ENCODE results near the gene ADGRV1.

Gene ADGRV1

DNA sequence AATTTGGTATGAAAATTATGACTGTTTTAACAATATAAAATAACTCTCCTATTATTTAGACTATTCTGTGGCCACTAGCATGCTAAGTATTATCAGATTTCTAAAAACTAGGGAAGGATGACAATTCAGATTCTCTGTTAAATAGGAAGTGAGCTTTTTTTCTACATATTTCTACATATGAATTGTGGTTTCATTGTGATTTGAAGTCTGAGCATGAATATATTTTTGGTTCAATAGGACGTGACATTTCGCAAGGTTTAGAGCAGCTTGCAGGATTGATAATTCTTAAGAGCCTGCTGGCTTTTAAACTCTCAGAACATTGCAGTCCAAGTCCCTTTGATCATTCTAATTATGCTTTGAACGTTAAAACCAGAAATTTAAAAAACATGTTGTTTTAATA lies 82.9 kb downstream of the ADGRV1 start:
- Histone ChIP-seq H3K4me3 (ENCODE audit: low read length in 2 of 2) (no peak overlapping the region), H3K27me3 (ENCODE audit: control insufficient read depth in 2 of 2, insufficient read depth in 2 of 2, low read length in 2 of 2) (no peaks in the 10 kb centered on the region), H3K9me3 (ENCODE audit: control insufficient read depth in 2 of 2, low read length in 2 of 2) (no peaks in the 10 kb centered on the region), H3K4me1 (ENCODE audit: control insufficient read depth in 2 of 2, insufficient read depth in 2 of 2, low read length in 2 of 2) (no peaks in the 10 kb centered on the region), H3K36me3 (ENCODE audit: control insufficient read depth in 2 of 2, insufficient read depth in 2 of 2, low read length in 2 of 2) (no peaks in the 10 kb centered on the region), H3K9ac (ENCODE audit: low read depth in 1 of 2, low read length in 2 of 2) (no peak overlapping the region), H3K27ac (ENCODE audit: low read depth in 2 of 2, low read length in 2 of 2) (no peak overlapping the region)

GRCh38 chr5:90642706-90643229 lies 84.2 kb downstream of the ADGRV1 start:
- Histone ChIP-seq H3K4me3 (ENCODE audit: low read length in 2 of 2) (no peak overlapping the region), H3K9ac (ENCODE audit: low read depth in 1 of 2, low read length in 2 of 2) (no peak overlapping the region), H3K27ac (ENCODE audit: low read depth in 2 of 2, low read length in 2 of 2) (no peak overlapping the region), H3K9me3 (ENCODE audit: control insufficient read depth in 2 of 2, low read length in 2 of 2) (no peaks in the 10 kb centered on the region), H3K4me1 (ENCODE audit: control insufficient read depth in 2 of 2, insufficient read depth in 2 of 2, low read length in 2 of 2) (no peaks in the 10 kb centered on the region), H3K36me3 (ENCODE audit: control insufficient read depth in 2 of 2, insufficient read depth in 2 of 2, low read length in 2 of 2) (no peaks in the 10 kb centered on the region), H3K27me3 (ENCODE audit: control insufficient read depth in 2 of 2, insufficient read depth in 2 of 2, low read length in 2 of 2) (no peaks in the 10 kb centered on the region)

- Histone ChIP-seq H3K4me3 (ENCODE audit: low read length in 2 of 2) (no peak overlapping the region), H3K9ac (ENCODE audit: low read depth in 1 of 2, low read length in 2 of 2) (no peak overlapping the region), H3K9me3 (ENCODE audit: control insufficient read depth in 2 of 2, low read length in 2 of 2) (no peaks in the 10 kb centered on the region), H3K4me1 (ENCODE audit: control insufficient read depth in 2 of 2, insufficient read depth in 2 of 2, low read length in 2 of 2) (no peaks in the 10 kb centered on the region), H3K36me3 (ENCODE audit: control insufficient read depth in 2 of 2, insufficient read depth in 2 of 2, low read length in 2 of 2) (no peaks in the 10 kb centered on the region), H3K27me3 (ENCODE audit: control insufficient read depth in 2 of 2, insufficient read depth in 2 of 2, low read length in 2 of 2) (no peaks in the 10 kb centered on the region), H3K27ac (ENCODE audit: low read depth in 2 of 2, low read length in 2 of 2) (no peak overlapping the region)
These were observed 85.5 kb downstream of the ADGRV1 start for GRCh38 chr5:90644132-90644531.

- H3K9me3 ChIP-seq (ENCODE audit: control insufficient read depth in 2 of 2, low read length in 2 of 2), result no peaks in the 10 kb centered on the region
- H3K27me3 ChIP-seq (ENCODE audit: control insufficient read depth in 2 of 2, insufficient read depth in 2 of 2, low read length in 2 of 2), result no peaks in the 10 kb centered on the region
These were observed 86.5 kb downstream of the ADGRV1 start for GRCh38 chr5:90645024-90645610.

GRCh38 chr5:90650767-90651166 lies 92.2 kb downstream of the ADGRV1 start:
- H3K27ac ChIP-seq (ENCODE audit: low read depth in 2 of 2, low read length in 2 of 2), result no peak overlapping the region
- no peaks in the 10 kb centered on the region for H3K27me3 ChIP-seq (ENCODE audit: control insufficient read depth in 2 of 2, insufficient read depth in 2 of 2, low read length in 2 of 2)

More at GRCh38 chr5:90645024-90645610, 86.5 kb downstream of the ADGRV1 start:
- Histone ChIP-seq H3K4me1 (ENCODE audit: control insufficient read depth in 2 of 2, insufficient read depth in 2 of 2, low read length in 2 of 2) (no peaks in the 10 kb centered on the region), H3K36me3 (ENCODE audit: control insufficient read depth in 2 of 2, insufficient read depth in 2 of 2, low read length in 2 of 2) (no peaks in the 10 kb centered on the region), H3K27ac (ENCODE audit: low read depth in 2 of 2, low read length in 2 of 2) (no peak overlapping the region), H3K9ac (ENCODE audit: low read depth in 1 of 2, low read length in 2 of 2) (no peak overlapping the region), H3K4me3 (ENCODE audit: low read length in 2 of 2) (no peak overlapping the region)

DNA sequence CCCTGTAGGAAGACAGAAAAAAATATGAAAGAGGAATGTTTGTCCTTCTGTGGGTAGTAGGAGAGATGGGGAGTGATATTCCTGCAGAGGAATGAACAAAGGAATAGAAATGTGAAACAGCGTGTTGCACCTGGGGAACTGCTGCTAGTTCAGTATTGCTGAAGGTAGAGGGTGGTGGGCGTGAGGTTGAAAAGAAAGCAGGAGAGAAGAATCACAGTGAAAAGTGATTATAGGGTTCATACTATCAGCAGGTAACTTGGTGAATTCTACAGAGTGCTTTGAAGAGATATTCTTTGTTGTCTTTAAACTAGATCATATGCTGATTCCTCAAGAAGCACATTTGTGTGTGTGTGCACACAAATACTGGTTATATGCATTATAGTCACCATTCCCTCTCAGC lies 95.6 kb downstream of the ADGRV1 start:
- no peak overlapping the region for H3K4me3 ChIP-seq (ENCODE audit: low read length in 2 of 2)
- H3K27ac ChIP-seq (ENCODE audit: low read depth in 2 of 2, low read length in 2 of 2), result no peak overlapping the region
- H3K27me3 ChIP-seq (ENCODE audit: control insufficient read depth in 2 of 2, insufficient read depth in 2 of 2, low read length in 2 of 2), result no peaks in the 10 kb centered on the region
- H3K36me3 ChIP-seq (ENCODE audit: control insufficient read depth in 2 of 2, insufficient read depth in 2 of 2, low read length in 2 of 2), result no peaks in the 10 kb centered on the region
- H3K4me1 ChIP-seq (ENCODE audit: control insufficient read depth in 2 of 2, insufficient read depth in 2 of 2, low read length in 2 of 2), result no peaks in the 10 kb centered on the region
- H3K9ac ChIP-seq (ENCODE audit: low read depth in 1 of 2, low read length in 2 of 2), result no peak overlapping the region
- H3K9me3 ChIP-seq (ENCODE audit: control insufficient read depth in 2 of 2, low read length in 2 of 2), result no peaks in the 10 kb centered on the region

More at GRCh38 chr5:90650767-90651166, 92.2 kb downstream of the ADGRV1 start:
- Histone ChIP-seq H3K9ac (ENCODE audit: low read depth in 1 of 2, low read length in 2 of 2) (no peak overlapping the region), H3K36me3 (ENCODE audit: control insufficient read depth in 2 of 2, insufficient read depth in 2 of 2, low read length in 2 of 2) (no peaks in the 10 kb centered on the region), H3K4me3 (ENCODE audit: low read length in 2 of 2) (no peak overlapping the region), H3K4me1 (ENCODE audit: control insufficient read depth in 2 of 2, insufficient read depth in 2 of 2, low read length in 2 of 2) (no peaks in the 10 kb centered on the region), H3K9me3 (ENCODE audit: control insufficient read depth in 2 of 2, low read length in 2 of 2) (no peaks in the 10 kb centered on the region)

DNA sequence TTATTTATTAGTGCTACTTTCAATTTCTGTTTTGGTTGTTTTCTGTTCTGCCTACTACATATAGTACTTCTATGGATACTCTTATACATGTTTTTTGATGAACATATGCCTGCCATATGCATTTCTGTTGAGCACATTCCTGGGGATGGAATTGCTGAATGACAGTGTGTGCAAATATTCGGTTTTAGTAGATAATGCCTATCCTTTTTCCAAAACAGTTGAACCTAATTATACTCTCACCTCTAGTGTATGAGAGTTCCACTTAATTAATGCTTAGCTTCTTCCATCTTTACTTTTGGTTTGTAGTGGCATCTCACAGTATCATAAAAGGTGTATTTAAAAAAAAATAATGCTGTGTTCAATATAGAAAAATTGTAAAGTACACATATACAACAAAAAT lies 96.8 kb downstream of the ADGRV1 start:
- no peak overlapping the region for H3K4me3 ChIP-seq (ENCODE audit: low read length in 2 of 2)
- no peak overlapping the region for H3K9ac ChIP-seq (ENCODE audit: low read depth in 1 of 2, low read length in 2 of 2)
- H3K36me3 ChIP-seq (ENCODE audit: control insufficient read depth in 2 of 2, insufficient read depth in 2 of 2, low read length in 2 of 2), result no peaks in the 10 kb centered on the region
- no peak overlapping the region for H3K27ac ChIP-seq (ENCODE audit: low read depth in 2 of 2, low read length in 2 of 2)
- H3K27me3 ChIP-seq (ENCODE audit: control insufficient read depth in 2 of 2, insufficient read depth in 2 of 2, low read length in 2 of 2), result no peaks in the 10 kb centered on the region
- no peaks in the 10 kb centered on the region for H3K9me3 ChIP-seq (ENCODE audit: control insufficient read depth in 2 of 2, low read length in 2 of 2)
- no peaks in the 10 kb centered on the region for H3K4me1 ChIP-seq (ENCODE audit: control insufficient read depth in 2 of 2, insufficient read depth in 2 of 2, low read length in 2 of 2)

- no peaks in the 10 kb centered on the region for H3K27me3 ChIP-seq (ENCODE audit: control insufficient read depth in 2 of 2, insufficient read depth in 2 of 2, low read length in 2 of 2)
- H3K36me3 ChIP-seq (ENCODE audit: control insufficient read depth in 2 of 2, insufficient read depth in 2 of 2, low read length in 2 of 2), result no peaks in the 10 kb centered on the region
- H3K4me3 ChIP-seq (ENCODE audit: low read length in 2 of 2), result no peak overlapping the region
- H3K9me3 ChIP-seq (ENCODE audit: control insufficient read depth in 2 of 2, low read length in 2 of 2), result no peaks in the 10 kb centered on the region
- no peaks in the 10 kb centered on the region for H3K4me1 ChIP-seq (ENCODE audit: control insufficient read depth in 2 of 2, insufficient read depth in 2 of 2, low read length in 2 of 2)
- no peak overlapping the region for H3K27ac ChIP-seq (ENCODE audit: low read depth in 2 of 2, low read length in 2 of 2)
- H3K9ac ChIP-seq (ENCODE audit: low read depth in 1 of 2, low read length in 2 of 2), result no peak overlapping the region
These were observed 98.4 kb downstream of the ADGRV1 start for GRCh38 chr5:90657030-90657429.

DNA sequence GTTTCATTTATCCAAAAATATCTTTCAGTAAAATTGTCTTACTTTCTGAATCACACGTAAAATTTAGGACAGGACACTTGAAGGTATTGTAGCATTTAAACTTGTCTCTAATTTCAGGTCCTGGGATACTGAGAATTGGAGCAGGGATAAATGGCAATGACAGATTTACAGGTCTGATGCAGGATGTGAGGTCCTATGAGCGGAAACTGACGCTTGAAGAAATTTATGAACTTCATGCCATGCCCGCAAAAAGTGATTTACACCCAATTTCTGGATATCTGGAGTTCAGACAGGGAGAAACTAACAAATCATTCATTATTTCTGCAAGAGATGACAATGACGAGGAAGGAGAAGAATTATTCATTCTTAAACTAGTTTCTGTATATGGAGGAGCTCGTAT lies 99.2 kb downstream of the ADGRV1 start:
- no peaks in the 10 kb centered on the region for H3K36me3 ChIP-seq (ENCODE audit: control insufficient read depth in 2 of 2, insufficient read depth in 2 of 2, low read length in 2 of 2)
- no peaks in the 10 kb centered on the region for H3K27me3 ChIP-seq (ENCODE audit: control insufficient read depth in 2 of 2, insufficient read depth in 2 of 2, low read length in 2 of 2)
- no peak overlapping the region for H3K27ac ChIP-seq (ENCODE audit: low read depth in 2 of 2, low read length in 2 of 2)
- no peaks in the 10 kb centered on the region for H3K9me3 ChIP-seq (ENCODE audit: control insufficient read depth in 2 of 2, low read length in 2 of 2)
- no peak overlapping the region for H3K9ac ChIP-seq (ENCODE audit: low read depth in 1 of 2, low read length in 2 of 2)
- no peaks in the 10 kb centered on the region for H3K4me1 ChIP-seq (ENCODE audit: control insufficient read depth in 2 of 2, insufficient read depth in 2 of 2, low read length in 2 of 2)
- H3K4me3 ChIP-seq (ENCODE audit: low read length in 2 of 2), result no peak overlapping the region

DNA sequence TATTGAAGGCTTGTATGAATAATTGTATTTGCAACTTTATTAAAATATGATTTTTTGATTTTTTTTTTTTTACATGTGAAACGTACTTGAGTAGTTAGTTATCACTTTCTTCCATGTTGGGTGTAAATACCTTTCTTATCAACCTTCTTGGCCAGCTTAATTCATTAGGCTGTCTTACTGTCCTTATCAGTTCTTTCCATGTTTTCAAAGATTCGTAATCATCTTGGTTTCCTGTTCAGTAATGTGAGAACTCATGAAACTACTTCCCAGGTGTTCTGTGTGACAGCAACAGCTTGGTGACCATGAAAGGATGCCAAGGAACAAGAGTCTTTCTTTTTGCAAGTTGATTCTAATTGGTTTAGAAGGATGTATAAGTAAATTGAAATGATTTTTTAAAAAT lies 100.0 kb downstream of the ADGRV1 start:
- H3K4me1 ChIP-seq (ENCODE audit: control insufficient read depth in 2 of 2, insufficient read depth in 2 of 2, low read length in 2 of 2), result no peaks in the 10 kb centered on the region

More for the DNA sequence above, 100.0 kb downstream of the ADGRV1 start:
- H3K27ac ChIP-seq (ENCODE audit: low read depth in 2 of 2, low read length in 2 of 2), result no peak overlapping the region
- H3K27me3 ChIP-seq (ENCODE audit: control insufficient read depth in 2 of 2, insufficient read depth in 2 of 2, low read length in 2 of 2), result no peaks in the 10 kb centered on the region
- H3K36me3 ChIP-seq (ENCODE audit: control insufficient read depth in 2 of 2, insufficient read depth in 2 of 2, low read length in 2 of 2), result no peaks in the 10 kb centered on the region
- no peak overlapping the region for H3K9ac ChIP-seq (ENCODE audit: low read depth in 1 of 2, low read length in 2 of 2)
- no peak overlapping the region for H3K4me3 ChIP-seq (ENCODE audit: low read length in 2 of 2)
- no peaks in the 10 kb centered on the region for H3K9me3 ChIP-seq (ENCODE audit: control insufficient read depth in 2 of 2, low read length in 2 of 2)
